Measurements from ENCODE around the gene A4GNT.

A4GNT gene

DNA sequence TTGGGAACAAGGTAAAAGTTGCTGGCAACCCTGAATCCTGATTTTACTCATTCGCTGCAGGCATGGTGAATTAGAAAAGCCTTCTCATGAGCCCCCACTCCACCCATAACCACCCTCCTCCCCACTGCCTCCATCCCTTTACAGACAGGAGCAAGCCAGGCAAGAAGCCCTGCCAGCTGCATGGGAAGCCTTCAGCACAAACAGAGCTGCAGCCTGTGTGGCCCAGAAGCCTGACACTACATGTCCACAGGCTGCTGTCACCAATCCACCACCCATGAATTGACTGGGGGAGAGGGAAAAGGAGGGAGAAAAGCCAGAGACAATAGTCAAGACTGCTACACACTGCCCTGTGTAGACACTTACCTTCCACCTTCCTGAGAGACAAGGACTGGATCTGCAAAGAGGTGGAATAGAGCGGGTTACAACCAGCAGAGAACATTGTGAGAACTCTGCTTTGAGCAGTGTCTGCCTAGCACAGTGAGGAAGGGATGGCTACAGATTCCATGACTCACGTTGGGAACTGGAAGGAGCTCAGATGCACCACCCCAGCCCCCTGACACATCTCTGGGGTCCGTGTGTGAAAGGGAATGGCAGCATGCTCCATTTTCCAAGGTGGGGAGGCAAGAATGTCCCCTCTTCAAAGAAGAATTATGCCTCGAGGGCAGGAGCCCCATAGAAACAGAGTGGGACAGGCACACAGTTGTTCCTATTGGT lies 50.7 kb downstream of the A4GNT start:
- Mint-ChIP-seq H3K27me3 (peaks cover 5 to 57% of the 10 kb centered on the region in 2 donors), H3K27ac (no peak overlapping the region), H3K4me1 (ENCODE audit: low read depth in 2 of 2) (peaks cover 8 to 10% of the 10 kb centered on the region in 2 donors), H3K4me3 (no peak overlapping the region), H3K36me3 (ENCODE audit: insufficient read depth) (no peaks in the 10 kb centered on the region), H3K9me3 (no peaks in the 10 kb centered on the region)
- ATAC-seq (replicated peaks) (no peak), DNase-seq (no peak)

DNA sequence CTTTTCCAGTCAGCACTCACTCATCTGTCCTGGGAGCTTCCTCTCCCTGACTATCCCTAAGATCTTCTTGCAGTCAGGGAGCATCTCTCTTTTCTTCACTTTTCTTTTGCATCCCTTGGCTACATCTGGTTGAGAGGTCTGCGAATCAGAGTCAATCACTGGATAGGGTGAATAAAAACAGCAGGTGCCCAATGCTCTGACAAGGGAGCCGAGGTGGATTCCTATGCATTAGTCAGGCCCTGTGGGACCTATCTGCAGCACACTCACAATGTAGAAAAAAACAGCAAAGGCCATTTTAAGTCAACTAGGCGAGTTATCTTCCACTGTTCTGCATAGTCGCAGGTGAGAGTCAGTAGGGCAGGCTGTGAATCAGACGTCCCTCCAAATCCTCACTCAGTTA lies 52.3 kb downstream of the A4GNT start:
- no peaks in the 10 kb centered on the region for H3K36me3 Mint-ChIP-seq (ENCODE audit: insufficient read depth)
- no peak for ATAC-seq (replicated peaks)

DNA sequence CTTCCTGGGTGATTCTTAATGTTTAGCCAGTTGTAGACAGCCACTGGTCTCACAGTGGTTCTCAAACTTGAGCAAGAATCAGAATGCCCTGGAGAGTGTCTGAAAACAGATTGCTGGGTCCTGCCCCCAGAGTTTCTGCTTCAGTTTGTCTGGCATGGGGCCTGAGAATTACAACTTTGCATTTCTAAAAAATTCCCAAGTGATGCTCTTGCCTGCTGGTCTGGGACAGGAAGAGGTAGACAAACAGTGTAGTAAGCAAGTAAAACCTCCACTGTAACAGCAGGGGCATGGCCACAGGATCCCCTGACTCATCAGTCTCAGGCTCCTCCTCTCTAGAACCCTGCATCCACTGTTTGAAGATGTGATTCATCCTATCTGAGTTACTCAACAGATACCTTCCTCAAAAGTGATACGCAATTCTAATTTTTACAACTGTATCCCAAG lies 53.3 kb downstream of the A4GNT start:
- peaks cover 12 to 71% of the 10 kb centered on the region in 2 donors for H3K27me3 Mint-ChIP-seq
- H3K9me3 Mint-ChIP-seq: no peaks in the 10 kb centered on the region
- peaks cover 8 to 10% of the 10 kb centered on the region in 2 donors for H3K4me1 Mint-ChIP-seq (ENCODE audit: low read depth in 2 of 2)
- DNase-seq (no peak), ATAC-seq (replicated peaks) (no peak)
- no peaks in the 10 kb centered on the region for H3K36me3 Mint-ChIP-seq (ENCODE audit: insufficient read depth)
- H3K27ac Mint-ChIP-seq: no peak overlapping the region
- H3K4me3 Mint-ChIP-seq: no peak overlapping the region

More for the DNA sequence above, 52.3 kb downstream of the A4GNT start:
- Mint-ChIP-seq H3K4me3 (no peak overlapping the region), H3K27me3 (peaks cover 11 to 71% of the 10 kb centered on the region in 2 donors), H3K27ac (no peak overlapping the region), H3K9me3 (no peaks in the 10 kb centered on the region), H3K4me1 (ENCODE audit: low read depth in 2 of 2) (peaks cover 8 to 10% of the 10 kb centered on the region in 2 donors)
- DNase-seq: no peak

DNA sequence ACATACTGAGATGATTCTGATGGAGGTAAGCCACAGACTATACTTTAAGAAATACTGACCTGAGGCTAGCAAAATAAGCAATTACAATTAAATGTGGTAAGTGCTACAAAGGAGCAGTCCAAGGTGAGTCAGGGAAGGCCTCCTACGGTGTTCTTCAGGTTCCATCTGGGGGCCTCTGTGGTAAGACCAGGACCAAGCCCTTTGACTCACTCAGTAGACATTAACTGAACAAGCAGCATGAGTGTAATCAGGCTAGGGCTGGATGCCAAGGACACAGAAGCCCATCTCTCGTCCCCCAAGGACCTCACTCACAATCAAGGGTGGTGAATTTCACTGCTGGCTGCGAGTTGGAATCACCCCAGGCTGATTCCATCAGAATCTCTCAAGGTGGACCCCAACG lies 54.1 kb downstream of the A4GNT start:
- Mint-ChIP-seq H3K9me3 (no peaks in the 10 kb centered on the region), H3K4me1 (ENCODE audit: low read depth in 2 of 2) (peaks cover 8% of the 10 kb centered on the region in 2 donors), H3K4me3 (no peak overlapping the region), H3K27me3 (peaks cover 17 to 68% of the 10 kb centered on the region in 2 donors), H3K27ac (no peak overlapping the region), H3K36me3 (ENCODE audit: insufficient read depth) (no peaks in the 10 kb centered on the region)
- ATAC-seq (replicated peaks) (no peak), DNase-seq (no peak)
